Effector CD4-positive, alpha-beta T cell (primary cell): ENCODE measurements around the gene CELF5.

Experiments
- DNase-seq: peaks from one replicate; pipeline ENCODE4 v3.0.0-alpha.2; 2020

The CELF5 gene

DNA sequence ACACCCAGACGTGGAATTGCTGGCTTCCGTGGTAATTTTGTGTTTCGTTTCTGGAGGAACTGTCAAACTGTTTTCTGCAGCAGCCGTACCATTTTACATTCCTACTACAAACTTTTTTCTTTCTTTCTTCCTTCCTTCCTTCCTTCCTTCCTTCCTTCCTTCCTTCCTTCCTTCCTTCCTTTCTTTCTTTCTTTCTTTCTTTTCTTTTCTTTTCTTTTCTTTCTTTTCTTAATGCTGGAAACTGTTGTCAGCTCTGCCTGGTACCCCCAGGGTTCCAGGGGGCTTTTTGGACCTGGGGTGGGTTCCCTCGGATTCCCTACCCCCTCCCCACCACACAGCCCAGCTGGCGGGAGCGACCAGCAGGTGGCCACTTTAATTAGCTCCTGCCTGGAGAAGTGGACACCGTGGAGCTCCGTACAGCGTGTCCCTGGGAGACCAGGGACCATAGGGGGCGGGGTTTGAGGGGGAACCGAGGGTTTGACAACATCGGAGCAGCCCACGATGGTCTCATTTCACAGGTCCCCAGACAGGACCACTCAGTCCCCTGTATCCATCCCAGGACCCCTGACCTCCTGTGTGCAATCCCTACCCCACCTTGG, 24.4 kb downstream of the CELF5 start:
- DNase-seq = no peak

DNA sequence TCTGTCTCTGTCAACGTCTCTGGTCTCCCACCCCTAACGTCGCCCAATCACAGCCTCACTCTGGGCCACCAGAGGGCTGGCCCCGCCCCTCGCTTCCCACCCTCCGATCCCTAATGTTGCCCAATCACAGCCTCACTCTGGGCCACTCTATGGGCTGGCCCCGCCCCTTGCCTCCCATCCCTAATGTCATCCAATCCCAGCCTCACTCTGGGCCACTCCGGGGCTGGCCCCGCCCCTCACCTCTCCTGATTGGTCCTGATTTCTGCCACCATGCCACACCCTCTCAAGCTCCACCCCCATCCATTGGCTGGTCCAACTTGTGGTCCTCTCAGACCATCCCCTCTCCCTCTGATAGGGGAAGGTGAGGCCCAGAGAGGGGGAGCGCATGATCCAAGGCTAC, 24.9 kb downstream of the CELF5 start:
- no peak for DNase-seq

DNA sequence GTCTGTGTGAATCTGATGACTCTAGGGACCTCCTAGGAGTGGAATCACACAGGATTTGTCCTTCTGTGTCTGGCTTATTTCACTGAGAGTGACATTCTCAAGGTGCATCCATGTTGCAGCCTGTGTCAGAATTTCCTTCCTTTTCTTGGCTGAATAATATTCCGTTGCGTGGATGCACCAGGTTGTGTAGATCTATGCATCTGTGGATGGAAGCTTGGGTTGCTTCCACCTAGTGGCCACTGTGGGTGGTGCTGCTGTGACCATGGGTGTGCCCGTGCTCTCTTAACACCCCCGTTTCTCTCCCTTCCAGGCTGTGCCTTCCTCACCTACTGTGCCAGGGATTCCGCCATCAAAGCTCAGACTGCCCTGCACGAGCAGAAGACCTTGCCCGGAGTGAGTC, 26.2 kb downstream of the CELF5 start:
- DNase-seq = peak; percentile 25

DNA sequence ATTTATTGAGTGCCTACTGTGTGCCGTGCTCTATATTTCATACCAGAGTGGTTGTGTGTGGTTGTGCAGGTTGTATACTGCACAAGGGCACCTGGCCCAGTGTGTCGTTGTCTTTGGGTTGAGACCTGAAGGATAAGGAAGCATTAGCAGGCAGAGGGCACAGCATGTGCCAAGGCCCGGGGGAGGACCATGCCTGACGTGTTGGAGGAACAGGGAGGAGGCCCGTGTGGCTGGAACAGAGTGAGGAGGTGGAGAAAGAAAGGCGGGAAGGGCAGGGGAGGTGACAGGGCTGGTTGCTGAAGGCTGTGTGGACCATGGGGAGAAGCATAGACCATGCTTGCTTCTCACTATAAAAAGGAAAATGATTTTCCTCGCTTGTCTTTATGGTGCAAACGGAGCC, 26.8 kb downstream of the CELF5 start:
- no peak for DNase-seq

DNA sequence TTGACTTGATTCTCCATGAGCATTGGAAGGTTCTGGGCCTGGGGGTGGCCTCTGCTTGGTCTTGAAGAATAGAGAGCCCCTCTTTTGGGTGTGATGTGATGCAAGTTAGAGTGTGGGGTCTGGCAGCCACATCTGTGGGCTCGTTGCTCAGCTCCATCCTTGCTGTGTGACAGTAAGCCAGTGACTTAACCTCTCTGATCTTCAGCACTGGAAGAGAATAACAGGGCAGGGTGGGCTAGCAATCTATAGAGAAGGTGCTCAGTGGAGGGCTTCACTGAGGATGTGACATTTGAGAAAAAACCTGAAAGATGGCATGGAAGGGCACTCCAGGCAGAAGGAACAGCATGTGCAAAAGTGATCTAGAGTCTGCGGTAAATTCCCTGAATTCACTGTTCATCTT, 28.2 kb downstream of the CELF5 start:
- DNase-seq = no peak

DNA sequence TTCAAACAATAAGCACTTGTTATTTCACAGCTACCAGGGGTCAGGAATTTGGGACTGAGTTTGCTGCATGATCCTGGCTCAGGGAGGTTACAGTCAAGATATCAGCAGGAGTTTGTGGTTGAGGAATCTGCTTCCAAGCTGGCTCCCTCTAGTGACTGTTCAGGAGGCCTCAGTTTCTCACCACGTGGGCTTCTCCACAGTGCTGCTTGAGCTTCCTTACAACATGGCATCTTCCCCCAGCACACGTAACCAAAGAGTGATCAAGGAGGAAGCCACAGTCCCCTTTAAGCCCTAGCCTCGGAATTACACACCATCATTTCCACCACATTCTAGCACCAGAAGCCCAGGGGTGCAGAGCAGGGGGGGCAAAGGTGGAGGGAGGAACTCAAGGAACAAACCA, 28.8 kb downstream of the CELF5 start:
- no peak for DNase-seq

DNA sequence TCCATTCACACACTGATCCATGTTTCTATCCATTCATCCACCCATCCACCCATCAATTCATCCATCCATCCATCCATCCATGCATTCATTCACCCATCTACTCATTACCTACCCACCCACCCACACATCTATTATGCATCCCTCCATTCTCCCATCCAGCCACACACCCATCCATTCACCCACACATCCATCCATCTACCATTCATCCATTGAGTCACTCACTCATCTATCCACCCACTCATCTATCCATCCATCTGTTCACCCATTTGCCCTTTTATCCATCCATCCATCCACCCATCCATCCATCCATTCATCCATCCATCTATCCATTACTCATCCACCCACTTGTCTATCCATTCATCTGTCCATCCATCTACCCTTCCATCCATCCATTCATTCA, 30.1 kb downstream of the CELF5 start:
- DNase-seq = no peak

DNA sequence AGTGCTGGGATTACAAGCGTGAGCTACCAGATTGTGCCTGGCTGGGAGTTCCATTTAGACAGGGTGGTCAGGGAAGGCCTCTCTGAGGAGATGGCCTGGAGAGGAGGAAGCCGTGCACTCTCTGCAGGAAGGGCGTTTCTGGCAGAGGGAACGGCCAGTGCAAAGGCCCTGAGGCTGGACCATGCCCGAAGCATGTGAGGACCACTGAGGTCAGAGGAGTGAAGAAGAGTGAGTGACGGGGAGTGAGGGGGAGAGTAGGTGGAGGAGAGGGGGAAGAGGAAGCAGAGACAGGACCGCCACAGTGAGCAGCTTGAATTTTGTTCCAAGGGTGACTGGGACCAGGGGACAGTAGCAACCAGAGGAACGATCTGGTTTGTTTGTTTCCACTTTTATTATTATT, 32.6 kb downstream of the CELF5 start:
- no peak for DNase-seq

DNA sequence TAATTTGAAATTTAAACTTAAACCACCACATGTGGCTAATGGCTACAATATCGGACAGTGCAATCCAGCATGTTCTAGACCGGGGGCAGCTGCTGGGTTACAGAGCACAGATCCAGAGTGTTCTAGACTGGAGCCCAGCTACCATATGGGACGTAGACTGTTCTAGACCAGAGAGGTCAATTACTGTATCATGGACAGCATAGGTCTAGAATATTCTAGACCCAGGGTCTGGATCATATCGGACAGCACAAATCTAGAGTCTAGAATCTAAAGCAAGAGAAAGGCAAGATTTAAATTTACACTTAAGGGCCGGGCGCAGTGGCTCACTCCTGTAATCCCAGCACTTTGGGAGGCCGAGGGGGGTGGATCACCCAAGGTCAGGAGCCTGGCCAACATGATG, 37.9 kb downstream of the CELF5 start:
- no peak for DNase-seq

DNA sequence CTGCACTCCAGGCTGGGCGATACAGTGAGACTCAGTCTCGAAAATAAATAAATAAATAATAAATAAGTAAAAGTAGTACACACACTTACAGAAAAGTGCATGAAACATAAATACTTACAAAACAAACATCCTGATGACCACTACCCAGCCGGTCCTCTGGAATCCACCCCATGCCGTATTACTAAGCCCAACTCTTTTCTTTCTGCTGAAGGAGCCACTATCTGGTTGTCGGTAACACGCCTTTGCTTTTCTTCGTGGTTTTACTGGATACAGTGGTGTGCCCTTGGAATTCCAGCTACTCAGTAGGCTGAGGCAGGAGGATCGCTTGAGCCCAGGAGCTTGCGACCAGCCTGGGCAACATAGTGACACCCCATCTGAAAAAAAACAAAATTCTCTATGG, 39.4 kb downstream of the CELF5 start:
- no peak for DNase-seq

DNA sequence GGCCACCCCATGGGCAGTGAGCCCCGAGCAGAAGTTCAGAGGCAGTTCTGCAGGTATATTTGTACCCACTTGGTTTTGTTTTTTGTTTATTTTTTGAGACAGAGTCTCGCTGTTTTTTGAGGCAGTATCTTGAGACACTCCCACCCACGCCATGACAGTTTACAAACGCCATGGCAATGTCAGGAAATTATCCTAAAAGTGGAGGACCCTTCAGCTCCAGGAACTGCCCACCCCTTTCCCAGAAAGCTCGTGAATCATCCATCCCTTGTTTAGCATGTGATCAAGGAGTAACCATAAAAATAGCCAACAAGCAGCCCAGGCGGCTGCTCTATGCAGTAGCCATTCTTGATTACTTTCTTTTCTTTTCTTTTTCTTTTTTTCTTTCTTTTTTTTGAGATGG, 41.0 kb downstream of the CELF5 start:
- DNase-seq = no peak

DNA sequence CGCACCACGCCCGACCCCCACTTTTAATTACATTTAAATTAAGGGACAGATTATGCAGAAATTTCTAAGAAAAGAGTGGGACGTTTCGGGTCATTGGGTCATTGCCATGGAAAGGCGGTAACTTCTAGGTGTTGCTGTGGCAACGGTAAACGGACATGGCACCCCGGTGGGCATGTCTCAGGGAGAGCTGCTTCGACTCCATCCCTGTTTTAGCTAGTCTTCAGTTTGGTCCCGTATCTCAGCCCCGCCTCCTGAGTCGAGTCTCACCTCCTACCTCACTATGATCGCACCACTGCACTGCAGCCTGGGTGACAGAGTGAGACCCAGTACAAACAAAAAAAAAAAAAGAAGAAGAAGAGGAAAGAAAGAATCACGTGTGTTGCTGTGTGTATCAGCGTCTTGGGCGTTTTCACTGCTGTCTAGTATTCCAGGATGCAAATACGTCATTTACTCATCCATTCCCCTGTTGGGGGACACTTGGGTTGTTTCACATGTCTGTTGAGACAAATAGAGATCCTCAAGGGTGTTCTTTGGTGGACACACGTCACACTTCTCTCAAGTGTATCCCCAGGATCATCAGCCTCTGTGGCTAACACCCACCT, 41.7 kb downstream of the CELF5 start:
- DNase-seq = no peak

DNA sequence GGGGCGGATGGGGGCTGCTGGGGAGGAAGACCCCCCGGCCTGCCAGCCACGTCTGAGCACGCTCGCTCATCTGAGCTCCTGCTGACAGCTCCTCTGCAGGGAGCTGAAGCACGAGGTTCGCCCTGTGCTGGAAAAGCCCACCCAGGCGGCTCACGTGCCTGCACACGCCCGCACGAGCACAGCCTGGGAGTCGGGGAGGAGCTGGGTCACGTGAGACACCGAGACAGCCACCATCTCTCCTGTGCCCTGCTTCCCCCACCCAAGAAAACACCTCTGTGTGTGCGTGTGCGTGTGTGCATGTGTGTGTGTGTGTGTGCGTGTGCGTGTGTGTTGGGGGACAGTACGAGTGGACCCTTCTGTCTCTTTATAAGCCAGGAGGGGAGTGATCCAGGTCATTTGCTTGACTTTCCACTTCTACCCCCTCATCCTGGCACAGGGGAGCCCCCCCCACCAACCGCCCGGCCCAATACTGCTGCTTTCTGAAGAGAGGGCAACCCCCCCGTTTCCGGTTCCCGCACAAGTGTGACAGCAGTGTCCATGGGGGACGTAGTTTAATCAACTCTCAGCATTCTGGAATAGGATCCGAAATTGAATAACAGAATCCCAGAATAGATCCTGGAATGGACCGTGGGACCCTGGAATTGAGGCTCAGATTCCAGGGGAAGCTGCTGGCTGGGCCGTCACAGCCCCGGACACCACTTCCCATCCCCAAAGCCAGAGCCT, 42.5 kb downstream of the CELF5 start:
- DNase-seq = no peak

DNA sequence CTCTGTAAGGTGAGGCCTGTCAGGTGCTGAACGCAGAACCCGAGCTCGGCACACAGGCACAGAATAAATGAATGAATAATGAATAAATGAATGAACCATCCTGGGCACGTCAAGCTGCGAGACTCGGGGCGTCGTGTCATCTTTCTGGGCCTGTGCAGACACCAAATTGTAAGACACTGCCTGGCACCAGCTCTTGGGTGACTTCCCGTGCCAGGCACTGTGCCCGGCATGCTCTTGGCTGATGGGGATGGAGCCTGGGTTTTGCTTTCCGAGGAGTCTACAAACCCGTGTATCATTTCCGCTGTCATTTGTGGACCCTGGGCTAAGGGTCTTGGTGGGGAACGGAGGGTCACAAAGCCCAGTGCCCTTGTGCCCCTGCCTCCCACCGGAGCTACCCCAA, 43.9 kb downstream of the CELF5 start:
- DNase-seq = no peak

DNA sequence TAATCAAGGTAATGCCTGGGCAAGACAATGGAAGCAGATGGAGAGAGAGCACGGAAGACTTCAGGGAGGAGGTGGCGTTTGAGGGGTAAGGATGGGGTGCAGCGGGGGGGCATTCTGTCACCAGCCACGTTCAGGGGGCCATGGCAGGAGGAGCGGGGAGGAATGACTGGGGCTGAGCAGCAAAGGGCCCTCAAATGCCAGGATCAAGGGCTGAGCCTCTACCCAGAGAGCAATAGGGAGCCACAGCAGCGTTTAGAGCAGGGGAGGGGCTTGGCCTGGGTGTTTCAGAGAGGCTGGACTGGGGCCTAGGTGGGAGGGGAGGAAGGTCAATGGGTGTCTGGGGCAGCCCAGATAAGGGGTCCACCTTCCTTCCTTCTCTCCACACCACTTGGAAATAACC, 44.3 kb downstream of the CELF5 start:
- DNase-seq = no peak

DNA sequence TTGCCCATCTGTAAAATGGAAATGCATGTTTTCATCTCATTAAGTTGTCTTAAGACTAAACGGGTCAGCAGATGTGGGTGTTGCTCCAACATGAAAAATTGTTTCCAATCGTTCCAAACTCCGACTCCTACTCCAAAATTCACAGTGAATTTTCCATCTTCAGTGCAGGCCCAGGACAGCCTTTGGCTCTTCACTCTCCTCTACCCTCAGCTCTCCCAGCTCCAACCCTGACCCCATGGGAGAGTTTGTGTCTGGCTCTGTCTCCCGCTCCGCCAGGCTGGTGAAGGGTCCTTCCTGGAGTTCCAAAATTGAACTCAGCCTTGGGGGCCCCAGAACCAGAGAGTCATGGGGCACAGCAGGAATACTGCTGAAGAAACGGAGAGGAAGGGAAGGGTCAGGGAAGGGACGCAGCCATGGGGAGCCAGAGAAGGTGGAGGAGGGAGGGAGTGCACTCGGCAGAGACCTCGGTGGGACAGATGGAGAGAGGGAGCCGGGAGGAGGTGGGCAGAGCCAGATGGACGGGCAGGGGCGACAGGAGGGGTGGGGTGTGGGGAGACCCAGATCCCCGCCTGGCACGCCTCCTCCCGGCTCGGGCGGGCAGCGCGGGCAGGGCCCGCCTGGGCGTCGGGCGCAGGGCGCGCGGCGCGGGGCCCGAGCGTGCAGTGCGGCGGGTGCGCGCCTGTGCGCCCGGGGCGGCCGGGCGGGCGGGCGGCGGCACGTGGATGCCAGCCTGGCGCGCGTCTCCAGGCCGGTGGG, 45.6 kb downstream of the CELF5 start:
- DNase-seq = no peak

DNA sequence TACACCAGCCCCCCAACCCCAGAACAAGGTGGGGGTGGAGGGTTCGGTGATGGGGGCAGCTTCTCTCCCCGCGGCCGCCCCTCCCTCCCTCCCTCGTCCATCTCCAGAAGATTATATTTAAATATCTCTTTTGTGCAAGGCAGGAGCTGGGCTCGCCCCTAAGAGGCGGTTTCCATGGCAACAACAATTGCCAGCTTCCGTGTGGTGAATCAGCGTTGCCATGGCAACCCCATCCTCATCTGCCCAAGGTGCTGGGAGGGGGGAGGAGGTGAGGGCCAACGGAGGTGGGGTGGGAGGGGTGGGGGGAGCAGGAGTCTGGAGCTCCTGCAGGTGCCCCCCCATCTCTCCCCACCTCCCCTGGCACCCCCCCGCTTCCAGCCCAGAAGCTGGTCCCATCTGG, 46.4 kb downstream of the CELF5 start:
- peak; percentile 30 for DNase-seq

DNA sequence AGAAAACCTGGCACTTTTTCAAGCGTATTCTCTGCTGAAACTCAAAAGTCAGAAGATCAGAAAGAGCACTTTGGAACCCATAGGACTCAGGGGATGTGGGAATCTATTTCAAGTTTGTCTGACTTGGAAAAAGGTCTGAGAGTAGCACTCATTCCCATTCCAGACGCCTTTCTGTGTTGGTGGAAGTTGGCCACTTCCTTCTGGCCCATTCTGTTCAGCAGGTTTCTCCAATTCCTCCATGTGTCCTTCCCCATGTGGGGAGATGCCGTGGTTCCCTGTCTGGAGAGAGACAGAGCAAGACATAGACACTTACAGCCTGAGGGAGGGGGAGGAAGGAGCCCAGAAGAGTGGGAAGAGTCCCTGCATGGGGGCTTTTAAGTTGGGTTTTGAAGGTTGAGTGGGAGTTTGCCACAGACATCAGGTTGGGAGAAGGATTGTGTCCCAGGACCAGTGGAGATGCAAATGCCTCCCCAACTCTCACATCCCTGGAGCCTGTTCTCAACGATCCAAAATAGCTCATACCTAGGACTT, 48.0 kb downstream of the CELF5 start:
- no peak for DNase-seq

DNA sequence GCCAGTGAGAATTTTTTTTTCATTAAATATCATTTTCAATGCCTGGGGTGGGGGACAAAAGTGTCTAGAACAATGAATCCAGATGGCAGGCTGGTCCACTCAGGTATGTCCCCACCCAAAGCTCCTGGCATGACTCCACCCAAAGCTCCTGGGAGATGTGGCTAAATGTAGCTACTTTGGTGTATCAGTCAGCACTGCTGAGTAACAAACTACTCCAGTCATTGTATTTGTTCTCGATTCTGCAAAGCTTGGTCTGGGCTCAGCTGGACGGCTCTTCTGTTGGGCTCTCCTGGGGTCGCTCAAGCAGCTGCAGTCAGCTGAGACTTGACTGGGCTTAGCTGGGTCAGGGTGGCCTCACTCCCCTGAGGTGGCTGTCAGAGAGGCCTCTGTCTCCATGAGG, 48.5 kb downstream of the CELF5 start:
- no peak for DNase-seq

DNA sequence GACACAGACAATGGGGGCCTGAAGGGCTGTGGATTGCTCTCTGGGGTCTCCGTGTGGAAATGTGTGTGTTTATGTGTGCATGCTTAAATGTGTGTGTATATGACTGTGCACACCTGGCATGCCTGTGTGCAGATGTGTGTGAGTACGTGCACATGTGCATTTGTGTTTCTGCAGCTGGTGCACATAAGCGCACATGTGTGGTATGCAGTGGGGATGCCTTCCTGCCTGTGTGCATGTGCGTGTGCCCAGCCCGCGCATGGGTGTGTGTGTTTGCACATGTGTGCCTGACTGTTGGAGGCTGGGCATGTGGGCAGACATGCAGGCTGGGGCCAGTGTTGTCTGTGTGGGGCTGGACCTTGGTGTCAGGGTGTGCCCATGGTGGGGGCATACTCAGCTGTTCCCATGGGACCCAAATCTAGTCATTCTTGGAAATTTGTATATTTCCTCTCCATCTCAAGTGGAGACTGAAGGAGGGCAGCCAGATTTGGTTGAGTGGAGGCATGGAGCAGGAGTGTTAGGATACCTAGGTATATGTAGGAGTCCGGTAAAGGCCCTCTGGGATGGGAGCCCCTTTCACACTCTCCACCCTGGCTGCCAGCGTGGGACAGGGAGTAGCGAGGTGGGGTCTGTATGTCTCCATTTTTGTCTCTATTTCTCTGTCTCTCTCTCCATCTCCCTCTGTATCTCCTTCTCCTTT, 49.9 kb downstream of the CELF5 start:
- DNase-seq = no peak

DNA sequence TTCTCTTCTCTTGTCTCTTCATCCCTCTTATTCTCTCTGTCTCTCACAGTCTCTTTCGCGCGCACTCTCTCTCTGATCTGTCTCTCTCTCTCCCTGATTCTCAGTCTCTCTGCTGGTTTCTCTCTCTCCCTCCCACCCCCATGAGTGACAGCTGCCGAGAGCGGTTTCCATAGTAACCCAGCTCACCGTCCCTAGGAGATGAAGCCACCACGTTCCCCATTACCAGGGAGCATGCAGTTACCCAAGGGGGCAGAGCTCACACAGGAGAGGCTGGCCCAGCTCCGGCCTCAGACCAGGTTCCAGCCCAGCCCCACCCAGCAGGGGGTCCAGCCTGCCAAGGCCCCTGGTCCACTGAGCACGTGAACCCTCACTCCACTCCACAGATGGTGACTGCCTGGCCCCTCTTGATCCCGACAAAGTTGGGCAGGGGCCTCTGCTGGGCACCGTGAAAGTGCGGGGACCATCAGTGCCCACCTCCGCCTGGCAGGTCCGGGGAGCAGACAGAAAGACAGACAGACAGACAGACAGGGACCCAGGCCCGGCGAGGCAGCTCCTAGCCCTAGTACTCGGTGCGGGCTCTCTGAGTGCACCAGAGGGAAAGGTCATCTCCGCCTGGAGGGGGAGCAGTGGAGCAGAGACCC, 50.6 kb downstream of the CELF5 start:
- DNase-seq = peak; percentile 47

DNA sequence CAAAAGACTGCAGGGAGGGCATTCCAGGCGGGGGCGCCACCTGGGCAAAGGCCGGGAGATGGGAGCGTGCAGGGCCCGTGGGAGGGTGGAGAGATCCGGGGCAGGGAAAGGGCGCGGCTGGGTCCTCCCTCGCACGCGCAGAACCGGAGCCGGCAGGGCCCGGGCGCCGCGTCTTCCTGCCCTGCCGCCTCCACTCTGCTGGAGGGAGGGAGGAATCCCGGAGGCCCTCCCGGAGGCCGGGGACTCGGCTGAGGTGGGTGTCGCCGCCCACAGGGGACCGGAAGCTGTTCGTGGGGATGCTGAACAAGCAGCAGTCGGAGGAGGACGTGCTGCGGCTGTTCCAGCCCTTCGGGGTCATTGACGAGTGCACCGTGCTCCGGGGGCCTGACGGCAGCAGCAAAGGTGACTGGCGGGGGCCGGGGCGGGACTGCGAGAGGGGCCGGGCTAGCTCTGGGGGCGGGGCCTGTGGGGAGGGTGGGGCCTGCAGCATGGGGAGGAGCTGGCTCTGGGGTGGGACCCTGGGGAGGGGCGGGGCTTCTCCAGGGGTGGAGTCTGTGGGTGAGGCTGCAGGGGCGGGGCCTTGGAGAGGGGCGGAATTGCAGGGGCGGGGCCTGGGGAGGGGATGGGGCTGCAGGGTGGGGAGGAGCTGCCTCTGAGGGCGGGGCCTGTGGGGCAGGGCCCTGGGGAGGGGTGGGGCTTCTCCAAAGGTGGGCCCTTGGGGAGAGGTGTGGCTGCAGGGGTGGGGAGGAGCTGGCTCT, 51.3 kb downstream of the CELF5 start:
- DNase-seq = peak; percentile 88
